Hepatocyte (in vitro differentiated cells): ENCODE measurements around the gene ALOX12. TPM values are rescaled to one million over a fixed set of nuclear protein-coding genes. Genes with fewer than 3 reads are reported as not detected.

ENCODE experiments used
- DNase-seq: peaks from one replicate; pipeline ENCODE4 v3.0.0-alpha.2; 2016; ENCODE audit warnings: low spot score
- H2AFZ ChIP-seq: fragments of 200-600 bp; sonication (generic); 2 replicates; pipeline ENCODE4 v1.6.0; 2016; ENCODE audit warnings: antibody characterized with exemption, mild to moderate bottlenecking
- H3K27ac ChIP-seq: fragments of 200-600 bp; sonication (generic); 2 replicates; pipeline ENCODE4 v1.5.1; 2016; ENCODE audit warnings: mild to moderate bottlenecking
- H3K27me3 ChIP-seq: fragments of 200-600 bp; sonication (generic); 2 replicates; pipeline ENCODE4 v1.6.1; 2016
- H3K36me3 ChIP-seq: fragments of 200-600 bp; sonication (generic); replicated peaks from 2 replicates; pipeline ENCODE4 v1.5.1; 2016; ENCODE audit warnings: low read depth; ENCODE audit not compliant: insufficient read depth
- H3K4me1 ChIP-seq: fragments of 200-600 bp; sonication (generic); 2 replicates; pipeline ENCODE4 v1.5.1; 2016; ENCODE audit warnings: mild to moderate bottlenecking, moderate library complexity; ENCODE audit not compliant: insufficient read depth
- H3K4me2 ChIP-seq: fragments of 200-600 bp; sonication (generic); 2 replicates; pipeline ENCODE4 v1.6.0; 2016
- H3K4me3 ChIP-seq: fragments of 200-600 bp; sonication (generic); 2 replicates; pipeline ENCODE4 v1.5.1; 2016; ENCODE audit warnings: mild to moderate bottlenecking
- H3K79me2 ChIP-seq: fragments of 200-600 bp; sonication (generic); 2 replicates; pipeline ENCODE4 v1.6.0; 2017; ENCODE audit warnings: mild to moderate bottlenecking
- H3K9me2 ChIP-seq: fragments of 200-600 bp; sonication (generic); replicated peaks from 2 replicates; pipeline ENCODE4 v1.6.0; 2017; ENCODE audit warnings: mild to moderate bottlenecking; ENCODE audit not compliant: insufficient read depth
- H3K9me3 ChIP-seq: fragments of 200-600 bp; sonication (generic); 2 replicates; pipeline ENCODE4 v1.5.1; 2016; ENCODE audit warnings: low read depth, mild to moderate bottlenecking
- H4K20me1 ChIP-seq: fragments of 200-600 bp; sonication (generic); 2 replicates; pipeline ENCODE4 v1.6.0; 2016; ENCODE audit warnings: mild to moderate bottlenecking; ENCODE audit not compliant: insufficient read depth, poor library complexity, severe bottlenecking
- CTCF ChIP-seq: fragments of 200-600 bp; sonication (generic); IDR thresholded peaks from 2 replicates; pipeline ENCODE4 v1.5.1; 2016; ENCODE audit warnings: antibody characterized with exemption, mild to moderate bottlenecking; ENCODE audit not compliant: poor library complexity
- EZH2 ChIP-seq: fragments of 200-600 bp; sonication (generic); IDR thresholded peaks from 2 replicates; pipeline ENCODE4 v1.6.1; 2016; ENCODE audit warnings: antibody characterized with exemption, mild to moderate bottlenecking, borderline replicate concordance
- EZH2phosphoT487 ChIP-seq: fragments of 200-600 bp; sonication (generic); IDR thresholded peaks from one replicate; pipeline ENCODE4 v1.6.1; 2018; ENCODE audit warnings: antibody characterized with exemption, mild to moderate bottlenecking, low read depth, moderate library complexity; ENCODE audit not compliant: unreplicated experiment, severe bottlenecking
- WGBS: methylation state at CpG from one replicate; pipeline ENCODE4 v1.1.6; 2016; ENCODE audit warnings: low lambda C conversion rate; ENCODE audit errors: missing lambda C conversion rate; 5-methylcytosine and 5-hydroxymethylcytosine counted together
- polyA plus RNA-seq: library from polyadenylated mRNA; unstranded; fragments of >200 nt; fragmentation: Nextera tagmentation; extraction: Ambion mirVana; gene quantifications from 2 replicates; pipeline ENCODE4 v1.2.1, GENCODE V29; 2016
- total RNA-seq: library from RNA; depleted of rRNA; stranded (reverse); fragments of >200 nt; gene quantifications from 2 replicates; pipeline ENCODE4 v1.2.3, GENCODE V29; 2014

ALOX12 gene
- total and polyA plus RNA-seq, 2 experiments from 2014 or later, result 0.33 TPM; not detected in 1

- peak overlapping the region; percentile 90 for H3K4me2 ChIP-seq
- peaks cover 59% of the 10 kb centered on the region for H3K79me2 ChIP-seq
- TF ChIP-seq CTCF (no peak), EZH2phosphoT487 (no peak), EZH2 (no peak)
- H3K9me3 ChIP-seq, result no peaks in the 10 kb centered on the region
- peaks cover 12% of the 10 kb centered on the region for H3K4me1 ChIP-seq
- WGBS, result 4% methylated on average over 6 of the region's 6 CpGs
- DNase-seq, result no peak
- no peaks in the 10 kb centered on the region for H3K9me2 ChIP-seq
- H3K36me3 ChIP-seq, result no peaks in the 10 kb centered on the region
- no peaks in the 10 kb centered on the region for H3K27me3 ChIP-seq
- peak overlapping the region; percentile 87 for H2AFZ ChIP-seq
- H3K27ac ChIP-seq, result peak overlapping the region; percentile 99
- peak overlapping the region; percentile 93 for H3K4me3 ChIP-seq
- no peaks in the 10 kb centered on the region for H4K20me1 ChIP-seq
These were observed 16.0 kb downstream of the ALOX12 start for GRCh38 chr17:7011942-7012254.

- no peaks in the 10 kb centered on the region for H4K20me1 ChIP-seq
- peaks cover 12% of the 10 kb centered on the region for H3K4me1 ChIP-seq
- no peak for TF ChIP-seq EZH2
- TF ChIP-seq CTCF, result peak; percentile 80
- no peaks in the 10 kb centered on the region for H3K27me3 ChIP-seq
- H3K27ac ChIP-seq, result peak overlapping the region; percentile 99
- H3K4me3 ChIP-seq, result peak overlapping the region; percentile 93
- H3K9me3 ChIP-seq, result no peaks in the 10 kb centered on the region
- WGBS, result 3% methylated on average over 46 of the region's 75 CpGs
- no peaks in the 10 kb centered on the region for H3K36me3 ChIP-seq
- peaks cover 41% of the 10 kb centered on the region for H3K79me2 ChIP-seq
- peak overlapping the region; percentile 90 for H3K4me2 ChIP-seq
- peak overlapping the region; percentile 27 for H2AFZ ChIP-seq
- peak; percentile 99 for DNase-seq
- no peaks in the 10 kb centered on the region for H3K9me2 ChIP-seq
These were observed 18.6 kb downstream of the ALOX12 start for GRCh38 chr17:7014261-7014994.

- no peaks in the 10 kb centered on the region for H3K9me2 ChIP-seq
- no peaks in the 10 kb centered on the region for H3K36me3 ChIP-seq
- H3K27me3 ChIP-seq, result no peaks in the 10 kb centered on the region
- TF ChIP-seq EZH2phosphoT487 (no peak), CTCF (no peak), EZH2 (no peak)
- no peaks in the 10 kb centered on the region for H3K9me3 ChIP-seq
- DNase-seq, result peak; percentile 59
- peaks cover 12% of the 10 kb centered on the region for H3K4me1 ChIP-seq
- peak overlapping the region; percentile 30 for H3K4me3 ChIP-seq
- H3K79me2 ChIP-seq, result peaks cover 33% of the 10 kb centered on the region
- no peaks in the 10 kb centered on the region for H4K20me1 ChIP-seq
- 32% methylated on average over 39 of the region's 56 CpGs for WGBS
- peak overlapping the region; percentile 99 for H3K27ac ChIP-seq
- H2AFZ ChIP-seq, result peak overlapping the region; percentile 67
- H3K4me2 ChIP-seq, result peak overlapping the region; percentile 90
These were observed 19.4 kb downstream of the ALOX12 start for GRCh38 chr17:7014995-7015958.
